GM23338 (cell line): ENCODE results near the gene TRAF3IP3. TPM values are rescaled to one million over a fixed set of nuclear protein-coding genes. Genes with fewer than 3 reads are reported as not detected.

Experiments used
- ATAC-seq: fragments of 200-7000 bp; cut with Tn5 transposase; 3 replicates; pipeline ENCODE4 v1.9.1; 2020
- DNase-seq: peaks from one replicate; pipeline ENCODE4 v3.0.0-alpha.2; 2015; ENCODE audit warnings: low spot score
- H2AFZ ChIP-seq: fragments of 200-600 bp; sonication (generic); 2 replicates; pipeline ENCODE4 v1.8.0; 2016; ENCODE audit warnings: antibody characterized with exemption, mild to moderate bottlenecking, moderate library complexity
- H3F3A ChIP-seq: fragments of 200-600 bp; sonication (generic); replicated peaks from 2 replicates; pipeline ENCODE4 v1.8.0; 2017; ENCODE audit warnings: antibody characterized with exemption, mixed run types, low read depth
- H3K27ac ChIP-seq: fragments of 200-600 bp; sonication (generic); 2 replicates; pipeline ENCODE4 v1.6.1; 2016; ENCODE audit warnings: low read depth
- H3K27me3 ChIP-seq: fragments of 200-600 bp; sonication (generic); 2 replicates; pipeline ENCODE4 v1.8.0; 2016; ENCODE audit warnings: mild to moderate bottlenecking, mixed run types, moderate library complexity; ENCODE audit not compliant: insufficient read depth
- H3K36me3 ChIP-seq: fragments of 200-600 bp; sonication (generic); 2 replicates; pipeline ENCODE4 v1.8.0; 2016; ENCODE audit warnings: mild to moderate bottlenecking; ENCODE audit not compliant: insufficient read depth
- H3K4me1 ChIP-seq: fragments of 200-600 bp; sonication (generic); 2 replicates; pipeline ENCODE4 v1.8.0; 2016; ENCODE audit warnings: mild to moderate bottlenecking, moderate library complexity; ENCODE audit not compliant: insufficient read depth
- H3K4me2 ChIP-seq: fragments of 200-600 bp; sonication (generic); 2 replicates; pipeline ENCODE4 v1.7.1; 2017; ENCODE audit warnings: mixed run types
- H3K4me3 ChIP-seq: fragments of 200-600 bp; sonication (generic); 2 replicates; pipeline ENCODE4 v1.6.1; 2016; ENCODE audit warnings: mixed run types
- H3K79me2 ChIP-seq: fragments of 200-600 bp; sonication (generic); replicated peaks from 2 replicates; pipeline ENCODE4 v1.8.0; 2017; ENCODE audit warnings: mild to moderate bottlenecking; ENCODE audit not compliant: insufficient read depth
- H3K9me2 ChIP-seq: fragments of 200-600 bp; sonication (generic); 2 replicates; pipeline ENCODE4 v1.8.0; 2017; ENCODE audit not compliant: insufficient read depth
- H4K20me1 ChIP-seq: fragments of 200-600 bp; sonication (generic); replicated peaks from 2 replicates; pipeline ENCODE4 v1.8.0; 2017; ENCODE audit warnings: mild to moderate bottlenecking; ENCODE audit not compliant: insufficient read depth
- H3K27ac Mint-ChIP-seq: 2 replicates; pipeline ENCODE4 v1.8.0; 2020; ENCODE audit warnings: inconsistent platforms, mild to moderate bottlenecking, moderate library complexity, mixed read lengths
- H3K27me3 Mint-ChIP-seq: 3 replicates; pipeline ENCODE4 v1.8.0; 2022; ENCODE audit warnings: low read depth, mild to moderate bottlenecking, moderate library complexity, mixed read lengths, inconsistent platforms; ENCODE audit not compliant: insufficient read depth, poor library complexity
- H3K36me3 Mint-ChIP-seq: 3 replicates; pipeline ENCODE4 v1.8.0; 2021; ENCODE audit warnings: low read depth, mild to moderate bottlenecking, inconsistent platforms, moderate library complexity, mixed read lengths
- H3K4me1 Mint-ChIP-seq: 3 replicates; pipeline ENCODE4 v1.8.0; 2020; ENCODE audit warnings: mild to moderate bottlenecking, inconsistent platforms, mixed read lengths
- H3K4me3 Mint-ChIP-seq: 3 replicates; pipeline ENCODE4 v1.8.0; 2021; ENCODE audit warnings: moderate library complexity, mild to moderate bottlenecking, inconsistent platforms, mixed read lengths
- H3K9me3 Mint-ChIP-seq: 3 replicates; pipeline ENCODE4 v1.8.0; 2020; ENCODE audit warnings: moderate library complexity, mild to moderate bottlenecking, inconsistent platforms, mixed read lengths
- JUNB ChIP-seq: IDR thresholded peaks from one replicate; pipeline ENCODE4 v1.6.1; 2016; ENCODE audit warnings: antibody characterized with exemption; ENCODE audit not compliant: unreplicated experiment
- NANOG ChIP-seq: IDR thresholded peaks from 2 replicates; pipeline ENCODE4 v1.6.1; 2016; ENCODE audit warnings: antibody characterized with exemption, borderline replicate concordance
- POLR2AphosphoS5 ChIP-seq: IDR thresholded peaks from 2 replicates; pipeline ENCODE4 v1.6.1; 2016; ENCODE audit warnings: antibody characterized with exemption, low read depth
- STAT1 ChIP-seq: IDR thresholded peaks from one replicate; pipeline ENCODE4 v1.6.1; 2016; ENCODE audit warnings: antibody characterized with exemption; ENCODE audit not compliant: unreplicated experiment
- polyA plus RNA-seq: library from polyadenylated mRNA; unstranded; fragments of >200 nt; fragmentation: Nextera tagmentation; extraction: Ambion mirVana; gene quantifications from 2 replicates; pipeline ENCODE4 v1.2.1, GENCODE V29; 2016
- total RNA-seq: library from RNA; depleted of rRNA; stranded (reverse); fragments of >200 nt; shearing (Covaris generic); gene quantifications from 2 replicates; pipeline ENCODE4 v1.2.3, GENCODE V29; 2014
- TF ChIP-seq, protein P1 (sequence below): IDR thresholded peaks from one replicate; pipeline ENCODE4 v1.6.1; 2018; ENCODE audit warnings: antibody characterized with exemption; ENCODE audit not compliant: unreplicated experiment
- TF ChIP-seq, protein P2 (sequence below), 2 experiments: fragments of 200-600 bp in 1 of 2; sonication (generic) in 1 of 2; conservative IDR thresholded peaks; 2 replicates each; pipeline versions ENCODE4 v1.5.1 to v1.6.1; 2016 to 2017; ENCODE audit warnings: antibody characterized with exemption in 2 of 2, low read depth in 2 of 2, mild to moderate bottlenecking in 2 of 2, moderate library complexity in 1 of 2
- TF ChIP-seq, protein P3 (sequence below): fragments of 250-450 bp; sonication (Bioruptor Pico); IDR thresholded peaks from 2 replicates; pipeline ENCODE4 v1.5.0; 2020; ENCODE audit warnings: mild to moderate bottlenecking, moderate library complexity

TRAF3IP3 gene
- total and polyA plus RNA-seq, 2 experiments from 2014 or later: not detected

DNA sequence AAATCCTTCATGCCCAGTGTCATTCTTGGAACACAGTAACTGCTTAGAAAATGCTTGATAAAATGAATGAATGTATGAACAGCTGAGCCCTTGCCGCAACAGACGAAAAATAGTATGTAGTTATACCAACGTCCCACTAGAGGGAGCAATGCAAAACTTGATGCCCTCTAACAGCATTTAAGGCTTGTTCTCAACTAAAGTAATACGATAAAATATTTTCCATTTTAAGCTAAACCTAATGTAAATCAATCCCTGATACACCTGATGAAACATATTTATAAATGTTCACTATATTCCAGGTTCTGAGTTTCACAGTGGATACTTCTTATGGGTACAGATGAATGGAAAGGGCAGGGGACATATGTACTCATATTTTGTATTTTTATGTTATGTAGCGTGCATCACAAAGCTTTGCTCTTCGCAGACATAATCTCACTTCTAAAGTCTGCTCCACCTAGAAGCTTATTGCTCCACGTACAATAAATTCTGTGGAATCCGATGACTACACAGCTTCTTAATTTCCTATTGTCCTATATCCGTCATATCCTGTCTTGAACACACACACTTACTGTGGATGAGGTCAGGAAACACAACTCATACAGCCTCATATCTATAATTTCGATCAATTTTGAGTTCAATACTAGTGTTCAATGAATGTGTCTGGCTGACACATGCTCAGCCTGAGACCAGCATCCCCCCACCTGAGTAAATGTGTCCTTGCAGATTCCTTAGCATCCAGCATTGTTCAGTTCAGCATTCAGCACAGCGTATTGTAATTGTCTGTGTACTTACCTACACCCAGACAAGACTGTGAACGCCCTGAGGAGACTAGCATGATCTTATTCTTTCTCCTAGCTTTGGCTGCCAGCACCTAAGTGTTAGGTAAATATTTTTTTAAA, 67.5 kb downstream of the TRAF3IP3 start:
- Histone ChIP-seq H3K4me2 (no peak overlapping the region), H3K79me2 (peaks cover 3% of the 10 kb centered on the region), H4K20me1 (no peaks in the 10 kb centered on the region), H3K4me1 (no peaks in the 10 kb centered on the region; the same call in 1 of the 2 replicates), H3K4me3 (no peak overlapping the region), H3K27ac (no peak overlapping the region), H3K27me3 (no peaks in the 10 kb centered on the region), H3F3A (no peaks in the 10 kb centered on the region), H3K36me3 (no peaks in the 10 kb centered on the region), H3K9me2 (no peaks in the 10 kb centered on the region), H2AFZ (peak overlapping the region; percentile 14)
- peak; percentile 61 for DNase-seq
- Mint-ChIP-seq H3K27ac (no peak overlapping the region), H3K9me3 (no peaks in the 10 kb centered on the region; the same call in 2 of the 3 replicates), H3K4me1 (peaks cover 3% of the 10 kb centered on the region), H3K4me3 (no peak overlapping the region), H3K36me3 (no peaks in the 10 kb centered on the region), H3K27me3 (peaks cover 4% of the 10 kb centered on the region)
- ATAC-seq: peak; percentile 59
- TF ChIP-seq, protein P1, sequence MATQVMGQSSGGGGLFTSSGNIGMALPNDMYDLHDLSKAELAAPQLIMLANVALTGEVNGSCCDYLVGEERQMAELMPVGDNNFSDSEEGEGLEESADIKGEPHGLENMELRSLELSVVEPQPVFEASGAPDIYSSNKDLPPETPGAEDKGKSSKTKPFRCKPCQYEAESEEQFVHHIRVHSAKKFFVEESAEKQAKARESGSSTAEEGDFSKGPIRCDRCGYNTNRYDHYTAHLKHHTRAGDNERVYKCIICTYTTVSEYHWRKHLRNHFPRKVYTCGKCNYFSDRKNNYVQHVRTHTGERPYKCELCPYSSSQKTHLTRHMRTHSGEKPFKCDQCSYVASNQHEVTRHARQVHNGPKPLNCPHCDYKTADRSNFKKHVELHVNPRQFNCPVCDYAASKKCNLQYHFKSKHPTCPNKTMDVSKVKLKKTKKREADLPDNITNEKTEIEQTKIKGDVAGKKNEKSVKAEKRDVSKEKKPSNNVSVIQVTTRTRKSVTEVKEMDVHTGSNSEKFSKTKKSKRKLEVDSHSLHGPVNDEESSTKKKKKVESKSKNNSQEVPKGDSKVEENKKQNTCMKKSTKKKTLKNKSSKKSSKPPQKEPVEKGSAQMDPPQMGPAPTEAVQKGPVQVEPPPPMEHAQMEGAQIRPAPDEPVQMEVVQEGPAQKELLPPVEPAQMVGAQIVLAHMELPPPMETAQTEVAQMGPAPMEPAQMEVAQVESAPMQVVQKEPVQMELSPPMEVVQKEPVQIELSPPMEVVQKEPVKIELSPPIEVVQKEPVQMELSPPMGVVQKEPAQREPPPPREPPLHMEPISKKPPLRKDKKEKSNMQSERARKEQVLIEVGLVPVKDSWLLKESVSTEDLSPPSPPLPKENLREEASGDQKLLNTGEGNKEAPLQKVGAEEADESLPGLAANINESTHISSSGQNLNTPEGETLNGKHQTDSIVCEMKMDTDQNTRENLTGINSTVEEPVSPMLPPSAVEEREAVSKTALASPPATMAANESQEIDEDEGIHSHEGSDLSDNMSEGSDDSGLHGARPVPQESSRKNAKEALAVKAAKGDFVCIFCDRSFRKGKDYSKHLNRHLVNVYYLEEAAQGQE: no peak
- TF ChIP-seq, protein P2, sequence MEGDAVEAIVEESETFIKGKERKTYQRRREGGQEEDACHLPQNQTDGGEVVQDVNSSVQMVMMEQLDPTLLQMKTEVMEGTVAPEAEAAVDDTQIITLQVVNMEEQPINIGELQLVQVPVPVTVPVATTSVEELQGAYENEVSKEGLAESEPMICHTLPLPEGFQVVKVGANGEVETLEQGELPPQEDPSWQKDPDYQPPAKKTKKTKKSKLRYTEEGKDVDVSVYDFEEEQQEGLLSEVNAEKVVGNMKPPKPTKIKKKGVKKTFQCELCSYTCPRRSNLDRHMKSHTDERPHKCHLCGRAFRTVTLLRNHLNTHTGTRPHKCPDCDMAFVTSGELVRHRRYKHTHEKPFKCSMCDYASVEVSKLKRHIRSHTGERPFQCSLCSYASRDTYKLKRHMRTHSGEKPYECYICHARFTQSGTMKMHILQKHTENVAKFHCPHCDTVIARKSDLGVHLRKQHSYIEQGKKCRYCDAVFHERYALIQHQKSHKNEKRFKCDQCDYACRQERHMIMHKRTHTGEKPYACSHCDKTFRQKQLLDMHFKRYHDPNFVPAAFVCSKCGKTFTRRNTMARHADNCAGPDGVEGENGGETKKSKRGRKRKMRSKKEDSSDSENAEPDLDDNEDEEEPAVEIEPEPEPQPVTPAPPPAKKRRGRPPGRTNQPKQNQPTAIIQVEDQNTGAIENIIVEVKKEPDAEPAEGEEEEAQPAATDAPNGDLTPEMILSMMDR (conservative IDR thresholded peaks at IDR 0.05; ENCODE audit: low read depth in 2 of 2): peak; percentile 72 to 76

DNA sequence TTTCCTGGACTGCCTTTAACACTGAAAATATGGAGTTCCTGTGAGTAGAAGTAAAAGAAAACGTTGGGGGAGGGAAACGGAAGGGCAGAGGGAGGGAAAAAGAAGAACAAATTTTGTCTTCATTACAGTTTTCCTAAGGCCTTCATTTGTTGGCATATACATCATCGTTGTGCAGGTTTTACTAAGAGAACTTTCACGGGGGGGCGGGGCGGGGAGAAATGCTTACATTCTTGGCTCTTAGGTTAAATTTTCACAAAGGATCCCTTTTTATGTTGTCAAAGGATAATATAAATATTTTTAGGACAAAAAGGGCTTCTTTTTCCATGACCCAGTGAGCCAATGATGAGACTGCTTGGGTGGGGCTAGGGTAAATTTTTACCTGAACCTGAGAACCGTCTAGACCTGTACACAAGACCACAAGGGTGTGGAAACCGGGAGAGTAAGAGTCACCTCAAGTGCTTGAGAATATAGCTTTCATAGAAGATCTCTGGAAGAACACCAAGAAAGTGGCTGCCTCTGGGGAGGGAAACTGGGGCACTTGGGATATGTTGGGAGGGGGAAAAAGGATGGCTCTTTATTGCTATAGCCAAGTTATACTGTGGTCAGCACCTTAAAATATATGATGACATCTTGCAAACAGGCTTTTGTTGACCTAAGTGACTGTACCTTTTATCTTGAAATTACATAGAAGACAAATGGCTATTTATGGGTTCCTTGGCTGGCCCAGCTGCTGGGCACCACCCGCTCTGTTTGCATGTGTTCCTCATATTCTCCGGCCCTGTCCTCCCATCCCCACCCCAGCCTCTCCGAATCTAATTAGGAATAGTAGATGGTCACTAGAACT, 70.0 kb downstream of the TRAF3IP3 start:
- H2AFZ ChIP-seq: no peak overlapping the region
- H3K36me3 Mint-ChIP-seq: peaks cover 3% of the 10 kb centered on the region; the same call in 1 of the 3 replicates
- peaks cover 2% of the 10 kb centered on the region for H3K27me3 Mint-ChIP-seq
- no peaks in the 10 kb centered on the region for H3F3A ChIP-seq
- H3K4me2 ChIP-seq: no peak overlapping the region
- no peak for DNase-seq
- H3K36me3 ChIP-seq: peaks cover 3% of the 10 kb centered on the region
- H3K27ac Mint-ChIP-seq: no peak overlapping the region
- peaks cover 5% of the 10 kb centered on the region for H3K4me1 Mint-ChIP-seq
- H3K79me2 ChIP-seq: peaks cover 22% of the 10 kb centered on the region
- ATAC-seq: no peak
- H4K20me1 ChIP-seq: no peaks in the 10 kb centered on the region; the same call in 1 of the 2 replicates
- no peaks in the 10 kb centered on the region; the same call in 2 of the 3 replicates for H3K9me3 Mint-ChIP-seq
- H3K4me3 Mint-ChIP-seq: no peak overlapping the region
- peaks cover 4% of the 10 kb centered on the region; the same call in 1 of the 2 replicates for H3K4me1 ChIP-seq
- no peak overlapping the region for H3K4me3 ChIP-seq
- no peak overlapping the region for H3K27ac ChIP-seq
- no peaks in the 10 kb centered on the region for H3K9me2 ChIP-seq
- H3K27me3 ChIP-seq: no peaks in the 10 kb centered on the region
- TF ChIP-seq JUNB: no peak
- TF ChIP-seq NANOG: no peak
- TF ChIP-seq, protein P3, sequence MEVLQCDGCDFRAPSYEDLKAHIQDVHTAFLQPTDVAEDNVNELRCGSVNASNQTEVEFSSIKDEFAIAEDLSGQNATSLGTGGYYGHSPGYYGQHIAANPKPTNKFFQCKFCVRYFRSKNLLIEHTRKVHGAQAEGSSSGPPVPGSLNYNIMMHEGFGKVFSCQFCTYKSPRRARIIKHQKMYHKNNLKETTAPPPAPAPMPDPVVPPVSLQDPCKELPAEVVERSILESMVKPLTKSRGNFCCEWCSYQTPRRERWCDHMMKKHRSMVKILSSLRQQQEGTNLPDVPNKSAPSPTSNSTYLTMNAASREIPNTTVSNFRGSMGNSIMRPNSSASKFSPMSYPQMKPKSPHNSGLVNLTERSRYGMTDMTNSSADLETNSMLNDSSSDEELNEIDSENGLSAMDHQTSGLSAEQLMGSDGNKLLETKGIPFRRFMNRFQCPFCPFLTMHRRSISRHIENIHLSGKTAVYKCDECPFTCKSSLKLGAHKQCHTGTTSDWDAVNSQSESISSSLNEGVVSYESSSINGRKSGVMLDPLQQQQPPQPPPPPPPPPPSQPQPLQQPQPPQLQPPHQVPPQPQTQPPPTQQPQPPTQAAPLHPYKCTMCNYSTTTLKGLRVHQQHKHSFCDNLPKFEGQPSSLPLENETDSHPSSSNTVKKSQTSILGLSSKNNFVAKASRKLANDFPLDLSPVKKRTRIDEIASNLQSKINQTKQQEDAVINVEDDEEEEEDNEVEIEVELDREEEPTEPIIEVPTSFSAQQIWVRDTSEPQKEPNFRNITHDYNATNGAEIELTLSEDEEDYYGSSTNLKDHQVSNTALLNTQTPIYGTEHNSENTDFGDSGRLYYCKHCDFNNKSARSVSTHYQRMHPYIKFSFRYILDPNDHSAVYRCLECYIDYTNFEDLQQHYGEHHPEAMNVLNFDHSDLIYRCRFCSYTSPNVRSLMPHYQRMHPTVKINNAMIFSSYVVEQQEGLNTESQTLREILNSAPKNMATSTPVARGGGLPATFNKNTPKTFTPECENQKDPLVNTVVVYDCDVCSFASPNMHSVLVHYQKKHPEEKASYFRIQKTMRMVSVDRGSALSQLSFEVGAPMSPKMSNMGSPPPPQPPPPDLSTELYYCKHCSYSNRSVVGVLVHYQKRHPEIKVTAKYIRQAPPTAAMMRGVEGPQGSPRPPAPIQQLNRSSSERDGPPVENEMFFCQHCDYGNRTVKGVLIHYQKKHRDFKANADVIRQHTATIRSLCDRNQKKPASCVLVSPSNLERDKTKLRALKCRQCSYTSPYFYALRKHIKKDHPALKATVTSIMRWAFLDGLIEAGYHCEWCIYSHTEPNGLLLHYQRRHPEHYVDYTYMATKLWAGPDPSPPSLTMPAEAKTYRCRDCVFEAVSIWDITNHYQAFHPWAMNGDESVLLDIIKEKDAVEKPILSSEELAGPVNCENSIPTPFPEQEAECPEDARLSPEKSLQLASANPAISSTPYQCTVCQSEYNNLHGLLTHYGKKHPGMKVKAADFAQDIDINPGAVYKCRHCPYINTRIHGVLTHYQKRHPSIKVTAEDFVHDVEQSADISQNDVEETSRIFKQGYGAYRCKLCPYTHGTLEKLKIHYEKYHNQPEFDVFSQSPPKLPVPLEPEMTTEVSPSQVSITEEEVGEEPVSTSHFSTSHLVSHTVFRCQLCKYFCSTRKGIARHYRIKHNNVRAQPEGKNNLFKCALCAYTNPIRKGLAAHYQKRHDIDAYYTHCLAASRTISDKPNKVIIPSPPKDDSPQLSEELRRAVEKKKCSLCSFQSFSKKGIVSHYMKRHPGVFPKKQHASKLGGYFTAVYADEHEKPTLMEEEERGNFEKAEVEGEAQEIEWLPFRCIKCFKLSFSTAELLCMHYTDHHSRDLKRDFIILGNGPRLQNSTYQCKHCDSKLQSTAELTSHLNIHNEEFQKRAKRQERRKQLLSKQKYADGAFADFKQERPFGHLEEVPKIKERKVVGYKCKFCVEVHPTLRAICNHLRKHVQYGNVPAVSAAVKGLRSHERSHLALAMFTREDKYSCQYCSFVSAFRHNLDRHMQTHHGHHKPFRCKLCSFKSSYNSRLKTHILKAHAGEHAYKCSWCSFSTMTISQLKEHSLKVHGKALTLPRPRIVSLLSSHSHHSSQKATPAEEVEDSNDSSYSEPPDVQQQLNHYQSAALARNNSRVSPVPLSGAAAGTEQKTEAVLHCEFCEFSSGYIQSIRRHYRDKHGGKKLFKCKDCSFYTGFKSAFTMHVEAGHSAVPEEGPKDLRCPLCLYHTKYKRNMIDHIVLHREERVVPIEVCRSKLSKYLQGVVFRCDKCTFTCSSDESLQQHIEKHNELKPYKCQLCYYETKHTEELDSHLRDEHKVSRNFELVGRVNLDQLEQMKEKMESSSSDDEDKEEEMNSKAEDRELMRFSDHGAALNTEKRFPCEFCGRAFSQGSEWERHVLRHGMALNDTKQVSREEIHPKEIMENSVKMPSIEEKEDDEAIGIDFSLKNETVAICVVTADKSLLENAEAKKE (CRISPR knock-in tag): no peak
- no peak for TF ChIP-seq STAT1
- no peak for TF ChIP-seq POLR2AphosphoS5
